Measurements from ENCODE around the gene DLG5.
A peak's percentile ranks its signal among the peaks of the same experiment; 100 is the strongest.

DLG5 gene

GRCh38 chr10:77944519-77944918 is 18.0 kb upstream of the DLG5 start:
- peak; percentile 66 for TF ChIP-seq MAX (IDR thresholded peaks at IDR 0.05)
- peak; percentile 91 for TF ChIP-seq NFIC (IDR thresholded peaks at IDR 0.05)
- peak; percentile 56 for TF ChIP-seq TCF12 (IDR thresholded peaks at IDR 0.05; ENCODE audit: low read depth)
- peak; percentile 67 for TF ChIP-seq TEAD4 (IDR thresholded peaks at IDR 0.05)
- TF ChIP-seq EP300 (IDR thresholded peaks at IDR 0.05; ENCODE audit: borderline replicate concordance), result peak; percentile 72; the same call in 1 of the 2 replicates
- peak; percentile 77 for TF ChIP-seq CEBPB (IDR thresholded peaks at IDR 0.05)
- TF ChIP-seq ZBTB7A (IDR thresholded peaks at IDR 0.05; ENCODE audit: low read depth), result no peak
- TF ChIP-seq USF1 (IDR thresholded peaks at IDR 0.05), result no peak

GRCh38 chr10:77943121-77943901 is 16.8 kb upstream of the DLG5 start:
- TF ChIP-seq USF1 (IDR thresholded peaks at IDR 0.05) (peak; percentile 11; the same call in 1 of the 2 replicates), NFIC (IDR thresholded peaks at IDR 0.05) (peak; percentile 79), FOXM1 (IDR thresholded peaks at IDR 0.05; ENCODE audit: borderline replicate concordance, low read depth) (no peak), YY1 (IDR thresholded peaks at IDR 0.05; ENCODE audit: low read depth) (peak; percentile 42; the same call in 1 of the 2 replicates), RAD21 (IDR thresholded peaks at IDR 0.05; ENCODE audit: low read depth) (peak; percentile 20), CEBPB (IDR thresholded peaks at IDR 0.05) (0 out of 2 replicates have a peak, but pooled peaks have one; percentile 15), MAX (IDR thresholded peaks at IDR 0.05) (peak; percentile 27; the same call in 1 of the 2 replicates), EGR1 (IDR thresholded peaks at IDR 0.05) (no peak), TAF1 (IDR thresholded peaks at IDR 0.05; ENCODE audit: low read depth) (no peak), TCF12 (IDR thresholded peaks at IDR 0.05; ENCODE audit: low read depth) (peak; percentile 38; the same call in 1 of the 2 replicates), REST (IDR thresholded peaks at IDR 0.05; ENCODE audit: low read depth) (no peak), TEAD4 (IDR thresholded peaks at IDR 0.05) (peak; percentile 77), ZBTB7A (IDR thresholded peaks at IDR 0.05; ENCODE audit: low read depth) (no peak), CREB1 (IDR thresholded peaks at IDR 0.05; ENCODE audit: low read depth) (no peak), EP300 (IDR thresholded peaks at IDR 0.05; ENCODE audit: borderline replicate concordance) (peak; percentile 52; the same call in 1 of the 2 replicates)

- no peak for TF ChIP-seq CREB1 (IDR thresholded peaks at IDR 0.05; ENCODE audit: low read depth)
- TF ChIP-seq USF1 (IDR thresholded peaks at IDR 0.05), result no peak
- no peak for TF ChIP-seq REST (IDR thresholded peaks at IDR 0.05; ENCODE audit: low read depth)
- no peak for TF ChIP-seq YY1 (IDR thresholded peaks at IDR 0.05; ENCODE audit: low read depth)
- TF ChIP-seq ZBTB7A (IDR thresholded peaks at IDR 0.05; ENCODE audit: low read depth), result no peak
- no peak for TF ChIP-seq TCF12 (IDR thresholded peaks at IDR 0.05; ENCODE audit: low read depth)
- no peak for TF ChIP-seq MAX (IDR thresholded peaks at IDR 0.05)
- no peak for TF ChIP-seq EGR1 (IDR thresholded peaks at IDR 0.05)
- TF ChIP-seq TEAD4 (IDR thresholded peaks at IDR 0.05), result no peak
- no peak for TF ChIP-seq NFIC (IDR thresholded peaks at IDR 0.05)
- no peak for TF ChIP-seq EP300 (IDR thresholded peaks at IDR 0.05; ENCODE audit: borderline replicate concordance)
- no peak for TF ChIP-seq CEBPB (IDR thresholded peaks at IDR 0.05)
- TF ChIP-seq FOXM1 (IDR thresholded peaks at IDR 0.05; ENCODE audit: borderline replicate concordance, low read depth), result no peak
- no peak for TF ChIP-seq RAD21 (IDR thresholded peaks at IDR 0.05; ENCODE audit: low read depth)
- no peak for TF ChIP-seq TAF1 (IDR thresholded peaks at IDR 0.05; ENCODE audit: low read depth)
Measured at GRCh38 chr10:77941790-77942189, 15.2 kb upstream of the DLG5 start.

- TF ChIP-seq YY1 (IDR thresholded peaks at IDR 0.05; ENCODE audit: low read depth) (no peak), USF1 (IDR thresholded peaks at IDR 0.05) (no peak), RAD21 (IDR thresholded peaks at IDR 0.05; ENCODE audit: low read depth) (no peak), TAF1 (IDR thresholded peaks at IDR 0.05; ENCODE audit: low read depth) (no peak), CREB1 (IDR thresholded peaks at IDR 0.05; ENCODE audit: low read depth) (no peak), TCF12 (IDR thresholded peaks at IDR 0.05; ENCODE audit: low read depth) (no peak), NFIC (IDR thresholded peaks at IDR 0.05) (no peak), TEAD4 (IDR thresholded peaks at IDR 0.05) (no peak), EGR1 (IDR thresholded peaks at IDR 0.05) (no peak), FOXM1 (IDR thresholded peaks at IDR 0.05; ENCODE audit: borderline replicate concordance, low read depth) (no peak), EP300 (IDR thresholded peaks at IDR 0.05; ENCODE audit: borderline replicate concordance) (no peak), CEBPB (IDR thresholded peaks at IDR 0.05) (no peak), REST (IDR thresholded peaks at IDR 0.05; ENCODE audit: low read depth) (no peak)
Measured at GRCh38 chr10:77940627-77941026, 14.1 kb upstream of the DLG5 start.
